HT1080 (cell line): ENCODE results near the gene SUMF1. TPM values are rescaled to one million over a fixed set of nuclear protein-coding genes. Genes with fewer than 3 reads are reported as not detected.

ENCODE experiments used
- DNase-seq: peaks from one replicate; pipeline ENCODE4 v3.0.0-alpha.2; 2015; ENCODE audit warnings: low read depth
- total RNA-seq: library from RNA; depleted of rRNA; stranded (reverse); fragments of >200 nt; shearing (Covaris generic); gene quantifications from 2 replicates; pipeline ENCODE4 v1.2.3, GENCODE V29; 2014

Gene SUMF1
- total RNA-seq, 1 experiment from 2014 or later: 37.5 TPM

DNA sequence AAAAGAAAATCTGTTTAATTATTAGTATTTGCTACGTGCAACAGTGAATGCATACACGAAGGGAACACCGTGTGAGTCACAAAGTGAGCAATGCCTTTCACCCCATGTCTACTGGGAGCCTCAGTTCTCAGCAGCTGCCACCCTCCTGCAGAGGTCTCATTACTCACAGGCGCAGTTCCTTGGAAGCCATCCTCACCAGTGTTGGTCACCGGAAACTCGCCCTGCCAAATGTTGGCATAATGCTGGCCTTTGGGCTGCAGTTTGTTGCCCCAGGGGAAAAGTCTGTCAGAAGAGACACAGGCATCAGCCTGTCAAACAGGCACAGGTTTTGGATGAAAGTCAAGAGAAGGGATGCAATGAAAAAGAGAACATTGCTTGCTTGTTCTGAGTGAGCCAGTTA lies 50.1 kb downstream of the SUMF1 start:
- peak; percentile 99 for DNase-seq

GRCh38 chr3:4416427-4416945 lies 50.6 kb downstream of the SUMF1 start:
- no peak for DNase-seq

GRCh38 chr3:4413467-4413866 lies 53.6 kb downstream of the SUMF1 start:
- peak; percentile 67 for DNase-seq

DNA sequence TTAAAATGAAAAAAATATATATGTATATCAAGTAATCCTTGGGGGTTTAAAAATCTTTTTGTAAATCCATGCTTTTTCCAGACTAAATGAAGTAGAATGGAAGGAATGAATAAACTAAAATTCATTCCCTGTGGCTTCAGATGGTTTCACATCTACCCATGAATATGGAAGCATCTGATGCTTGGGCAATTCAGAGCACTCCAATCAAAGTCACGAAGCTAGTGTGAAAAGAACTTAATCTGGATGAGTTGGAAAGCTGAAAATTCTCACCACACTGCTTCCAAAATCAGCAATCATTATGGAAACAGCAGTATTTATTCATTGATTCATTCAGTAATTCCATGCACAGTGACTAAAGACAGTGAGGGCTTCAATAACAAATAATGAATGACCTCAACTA lies 55.2 kb downstream of the SUMF1 start:
- DNase-seq: no peak

DNA sequence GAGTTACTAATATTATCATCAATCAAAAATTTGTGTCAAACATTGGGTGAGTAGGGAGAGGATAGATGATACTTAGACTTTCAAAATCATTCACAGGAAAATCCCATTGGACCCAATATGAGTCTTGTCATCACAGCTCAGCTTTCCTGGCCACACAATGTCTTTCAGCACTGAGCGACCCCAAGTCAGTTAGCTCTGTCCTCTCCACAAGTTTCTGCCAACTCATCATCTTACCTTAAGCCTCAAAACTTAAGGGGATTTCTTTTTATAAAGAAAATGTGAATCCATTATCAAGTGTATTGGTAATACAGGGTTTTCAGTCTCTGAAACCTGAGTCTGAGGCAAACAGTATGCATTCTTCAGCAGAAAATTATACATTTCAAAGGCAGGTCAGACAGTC lies 55.8 kb downstream of the SUMF1 start:
- no peak for DNase-seq

DNA sequence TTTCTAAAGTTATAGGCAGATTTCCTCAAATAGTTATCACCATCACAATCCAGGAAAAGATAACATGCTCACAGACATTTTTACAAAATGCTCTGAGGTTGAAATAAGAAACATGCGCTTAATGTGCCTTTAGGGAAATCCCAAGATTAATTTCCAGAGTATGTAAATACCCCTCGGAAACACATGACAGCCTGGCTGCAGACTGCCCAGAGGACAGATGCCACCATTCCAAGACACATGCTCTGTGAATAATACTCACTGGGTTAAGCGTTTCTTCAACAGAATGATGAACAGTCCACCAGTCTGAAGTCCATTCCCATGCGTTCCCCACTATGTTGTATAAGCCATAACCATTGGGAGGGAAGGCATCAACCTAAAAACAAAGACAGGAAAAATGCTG lies 56.5 kb downstream of the SUMF1 start:
- DNase-seq: no peak

DNA sequence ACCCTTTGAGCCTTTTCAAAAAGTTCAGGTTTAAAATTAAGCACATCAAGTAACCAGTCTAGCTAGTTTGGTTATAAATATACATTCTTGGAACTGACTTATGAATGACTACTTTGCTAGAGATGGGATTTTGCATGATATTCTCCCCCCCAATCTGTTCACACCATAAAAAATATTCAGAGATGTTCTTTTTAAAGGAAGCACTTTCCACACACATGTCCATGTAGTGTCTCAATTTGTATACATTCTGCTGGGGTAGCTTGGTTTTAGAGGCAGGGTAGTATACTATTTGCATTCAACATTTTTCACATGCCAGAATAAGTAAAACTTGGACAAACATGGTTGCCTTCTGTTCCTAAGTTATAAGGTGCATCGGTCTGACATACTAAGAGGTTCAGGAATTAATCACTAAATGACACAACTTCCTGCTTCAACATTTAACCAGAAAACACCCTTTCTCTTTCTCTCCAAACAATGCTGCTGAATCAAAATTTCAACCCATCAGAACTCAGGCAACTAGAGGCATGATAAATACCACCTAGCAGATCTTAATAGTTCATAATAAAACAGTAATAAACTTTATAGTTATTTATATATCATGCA lies 57.0 kb downstream of the SUMF1 start:
- DNase-seq: peak; percentile 68

GRCh38 chr3:4409415-4409814 lies 57.7 kb downstream of the SUMF1 start:
- no peak for DNase-seq

GRCh38 chr3:4408958-4409357 lies 58.1 kb downstream of the SUMF1 start:
- DNase-seq: no peak

- DNase-seq: no peak
These were observed 59.1 kb downstream of the SUMF1 start for GRCh38 chr3:4407941-4408340.

DNA sequence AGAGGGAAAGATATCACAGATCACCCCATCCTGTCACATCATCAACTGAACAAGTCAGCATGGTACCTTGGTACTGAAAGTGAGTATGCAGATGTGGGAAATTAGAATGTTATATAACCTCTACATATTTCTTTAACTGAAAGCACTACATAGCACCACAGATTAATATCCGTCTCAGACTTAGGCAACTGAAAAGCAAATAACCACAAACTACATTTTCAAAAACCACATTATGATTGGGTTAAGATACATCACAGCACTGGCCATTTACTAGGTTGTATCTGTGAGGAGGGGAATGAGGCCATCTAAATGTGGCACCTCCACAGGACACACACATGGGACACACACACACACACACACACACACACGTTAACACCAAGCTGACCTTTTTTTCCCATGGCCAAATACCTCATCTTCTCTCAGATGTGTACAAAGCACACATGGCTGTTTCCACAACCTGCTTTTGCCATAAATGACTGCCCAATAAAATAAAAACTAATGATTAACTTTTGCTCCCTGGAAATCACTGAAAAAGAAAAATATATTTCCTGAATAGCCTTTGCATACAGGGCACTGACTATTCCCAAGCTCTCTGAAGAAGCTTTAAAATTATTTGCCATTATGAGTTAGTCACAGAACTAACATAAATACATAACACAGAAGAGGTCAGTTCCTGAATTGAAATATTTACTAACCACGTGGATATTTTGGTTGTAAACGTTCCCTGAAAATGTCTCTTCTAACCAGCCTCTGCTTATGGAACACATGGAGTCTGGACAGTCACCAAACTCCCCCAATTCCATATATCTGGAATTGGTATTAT lies 60.1 kb downstream of the SUMF1 start:
- DNase-seq: no peak

GRCh38 chr3:4404881-4405280 lies 62.2 kb downstream of the SUMF1 start:
- no peak for DNase-seq

- DNase-seq: peak; percentile 32
These were observed 65.6 kb downstream of the SUMF1 start for GRCh38 chr3:4401441-4401840.

DNA sequence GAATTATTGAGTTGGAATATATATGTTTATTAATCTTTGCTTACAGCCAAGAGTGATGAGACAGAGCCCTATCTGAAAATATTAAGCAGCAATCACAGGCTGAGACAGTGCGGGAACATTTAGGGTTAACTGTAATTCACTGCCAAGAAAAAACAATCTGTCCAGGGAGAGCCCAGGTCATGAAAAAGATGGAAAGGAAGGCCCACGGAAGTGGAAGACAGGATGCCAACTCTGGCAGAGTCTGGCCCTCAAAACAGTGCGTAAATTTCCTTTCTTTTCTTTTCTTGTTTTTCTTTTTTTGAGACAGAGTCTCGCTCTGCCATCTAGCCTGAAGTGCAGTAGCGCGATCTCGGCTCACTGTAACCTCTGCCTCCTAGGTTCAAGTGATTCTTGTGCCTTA lies 67.6 kb downstream of the SUMF1 start:
- no peak for DNase-seq

DNA sequence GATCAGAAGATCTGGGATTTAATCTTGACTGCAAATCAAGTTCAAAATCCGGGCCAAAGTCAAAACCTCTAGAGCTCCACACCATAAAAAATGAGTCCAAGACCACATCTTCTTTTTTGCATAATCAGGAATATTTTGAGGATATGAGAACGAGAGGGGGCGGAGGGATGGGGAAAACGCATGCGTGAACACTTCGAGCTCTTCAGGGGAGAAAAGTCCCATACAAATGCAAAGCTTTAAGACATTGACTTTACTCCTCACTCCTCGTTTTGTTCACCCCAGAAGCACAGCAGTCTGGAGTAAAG lies 68.2 kb downstream of the SUMF1 start:
- DNase-seq: no peak

DNA sequence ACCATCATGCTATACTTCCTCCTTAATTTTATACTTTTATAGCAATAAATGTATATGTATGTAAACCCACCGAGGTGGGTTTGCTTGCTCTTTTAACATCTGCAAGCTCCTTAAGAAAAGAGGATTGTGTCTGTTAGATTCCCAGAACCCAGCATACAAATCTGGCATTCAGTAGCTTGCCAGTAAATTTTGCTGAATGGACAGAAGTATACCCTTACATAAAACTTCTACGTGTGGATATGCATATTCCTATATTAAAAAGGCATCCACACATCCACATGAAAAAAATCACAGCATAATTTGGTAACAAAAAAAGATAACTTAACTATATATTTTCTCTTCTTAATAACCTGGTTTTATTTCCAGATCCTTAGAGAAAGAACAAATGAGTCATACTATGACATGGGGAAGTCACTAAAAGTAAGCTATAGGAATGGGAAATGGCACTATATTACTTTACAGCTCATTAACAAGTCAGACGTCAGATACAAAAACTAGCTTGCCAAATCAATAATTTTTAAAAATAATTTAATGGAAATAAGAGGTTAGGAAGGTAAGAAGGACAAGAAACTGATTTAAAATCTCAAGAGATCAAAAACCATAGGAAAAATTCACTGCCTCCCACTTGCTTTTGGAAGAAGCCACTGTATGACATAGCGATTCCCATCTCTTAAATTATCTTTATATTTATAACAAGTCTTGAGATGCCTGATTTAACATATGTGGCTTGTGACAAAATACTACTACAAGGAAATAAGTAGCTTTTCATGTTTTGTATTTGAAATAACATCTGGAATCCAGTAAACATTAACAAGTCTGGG lies 68.7 kb downstream of the SUMF1 start:
- no peak for DNase-seq

DNA sequence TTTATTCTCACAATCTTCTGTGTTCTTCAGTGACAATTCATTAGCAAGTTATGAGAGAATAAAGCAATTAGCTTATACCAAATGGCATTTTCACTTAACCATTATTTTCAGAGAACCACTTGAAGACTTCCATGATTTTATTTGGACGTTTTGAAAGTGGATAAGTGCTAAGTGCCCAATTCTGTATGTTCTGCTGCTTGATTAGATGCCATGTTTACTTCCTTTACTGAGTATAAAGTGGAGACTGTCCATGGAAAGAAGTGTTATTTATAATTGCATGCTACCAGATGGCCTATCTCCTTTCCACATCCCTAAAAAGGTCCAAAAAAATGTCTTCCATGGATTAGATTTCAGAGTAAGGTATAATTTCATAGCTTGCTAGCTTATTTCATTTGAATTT lies 69.6 kb downstream of the SUMF1 start:
- DNase-seq: no peak

DNA sequence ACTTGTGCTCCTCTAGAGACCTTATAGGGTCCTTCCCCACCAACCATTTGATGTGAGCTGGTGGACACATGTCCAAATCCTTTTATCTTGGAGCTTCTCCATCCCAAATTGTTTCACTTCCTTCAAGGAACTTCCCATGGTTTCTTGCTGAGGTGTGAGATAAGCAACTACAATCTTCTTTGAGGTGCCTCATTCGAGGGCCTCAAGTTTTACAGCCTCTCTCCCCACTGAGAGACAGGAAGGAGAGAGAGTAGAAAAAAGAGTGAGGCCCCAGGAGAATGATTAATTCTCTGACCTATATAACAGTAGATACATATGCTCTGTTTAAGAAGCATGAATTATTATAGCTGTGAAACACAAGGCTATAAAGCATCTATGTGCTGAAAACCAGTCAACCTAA lies 70.5 kb downstream of the SUMF1 start:
- no peak for DNase-seq

- DNase-seq: no peak
These were observed 71.1 kb downstream of the SUMF1 start for GRCh38 chr3:4396006-4396405.

- no peak for DNase-seq
These were observed 71.6 kb downstream of the SUMF1 start for GRCh38 chr3:4395448-4395847.

GRCh38 chr3:4394567-4394966 lies 72.5 kb downstream of the SUMF1 start:
- no peak for DNase-seq

DNA sequence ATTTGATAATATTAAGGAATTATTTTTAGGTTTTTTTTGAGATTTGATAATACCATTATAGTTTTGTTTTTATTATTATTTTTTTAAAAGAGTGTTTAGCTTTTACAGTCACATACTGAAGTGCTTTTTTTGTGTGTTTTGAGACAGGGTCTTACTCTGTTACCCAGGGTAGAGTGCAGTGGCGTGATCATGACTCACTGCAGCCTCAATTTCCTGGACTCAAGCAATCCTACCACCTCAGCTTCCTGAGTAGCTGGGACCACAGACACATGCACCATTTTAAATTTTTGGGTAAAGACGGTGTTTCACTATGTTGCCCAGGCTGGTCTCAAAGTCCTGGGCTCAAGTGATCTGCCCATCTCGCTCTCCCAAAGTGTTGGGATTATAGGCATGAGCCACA lies 73.0 kb downstream of the SUMF1 start:
- DNase-seq: peak; percentile 93
